Sigmoid colon (tissue), 4 donors: Measurements from ENCODE around the gene GRB2.

Experiments used
- EP300 ChIP-seq, 4 donors: sonication (generic); formaldehyde crosslinking; IDR thresholded peaks; one replicate each; pipeline ENCODE4 v1.6.1; 2017; ENCODE audit warnings: antibody characterized with exemption in 4 of 4
- POLR2A ChIP-seq, 2 donors: fragments of 450-650 bp; IDR thresholded peaks; one replicate each; pipeline ENCODE4 v1.6.1; 2016; ENCODE audit warnings: antibody characterized with exemption in 2 of 2, mild to moderate bottlenecking in 2 of 2, moderate library complexity in 2 of 2
- POLR2AphosphoS5 ChIP-seq, 4 donors: sonication (generic); formaldehyde crosslinking; IDR thresholded peaks; one replicate each; pipeline ENCODE4 v1.6.1; 2017; ENCODE audit warnings: antibody characterized with exemption in 4 of 4
- TF ChIP-seq, protein P1 (sequence below), 4 experiments: fragments of 450-650 bp in 3 of 4; fragments of 200-600 bp in 1 of 4; IDR thresholded peaks; one replicate each; pipeline ENCODE4 v1.5.1; 2016 to 2019; ENCODE audit warnings: antibody characterized with exemption in 4 of 4, mild to moderate bottlenecking in 3 of 4, moderate library complexity in 2 of 4

DNA sequence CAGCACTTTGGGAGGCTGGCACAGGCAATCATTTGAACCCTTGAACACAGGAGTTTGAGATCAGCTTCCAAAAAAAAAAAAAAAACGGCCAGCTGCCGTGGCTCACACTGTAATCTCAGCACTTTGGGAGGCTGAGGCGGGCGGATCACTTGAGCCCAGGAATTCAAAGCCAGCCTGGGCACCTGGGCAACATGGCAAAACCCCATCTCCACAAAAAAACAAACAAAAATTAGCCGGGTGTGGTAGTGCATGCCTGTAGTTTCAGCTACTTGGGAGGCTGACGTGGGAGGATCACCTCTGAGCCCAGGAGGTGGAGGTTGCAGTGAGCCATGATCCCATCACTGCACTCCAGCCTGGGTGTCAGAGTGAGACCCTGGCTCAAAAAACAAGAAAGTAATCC is 39.0 kb downstream of the GRB2 start:
- TF ChIP-seq POLR2A (IDR thresholded peaks at IDR 0.05) (no peak), EP300 (IDR thresholded peaks at IDR 0.05) (no peak), POLR2AphosphoS5 (IDR thresholded peaks at IDR 0.05) (no peak)
- TF ChIP-seq, protein P1, sequence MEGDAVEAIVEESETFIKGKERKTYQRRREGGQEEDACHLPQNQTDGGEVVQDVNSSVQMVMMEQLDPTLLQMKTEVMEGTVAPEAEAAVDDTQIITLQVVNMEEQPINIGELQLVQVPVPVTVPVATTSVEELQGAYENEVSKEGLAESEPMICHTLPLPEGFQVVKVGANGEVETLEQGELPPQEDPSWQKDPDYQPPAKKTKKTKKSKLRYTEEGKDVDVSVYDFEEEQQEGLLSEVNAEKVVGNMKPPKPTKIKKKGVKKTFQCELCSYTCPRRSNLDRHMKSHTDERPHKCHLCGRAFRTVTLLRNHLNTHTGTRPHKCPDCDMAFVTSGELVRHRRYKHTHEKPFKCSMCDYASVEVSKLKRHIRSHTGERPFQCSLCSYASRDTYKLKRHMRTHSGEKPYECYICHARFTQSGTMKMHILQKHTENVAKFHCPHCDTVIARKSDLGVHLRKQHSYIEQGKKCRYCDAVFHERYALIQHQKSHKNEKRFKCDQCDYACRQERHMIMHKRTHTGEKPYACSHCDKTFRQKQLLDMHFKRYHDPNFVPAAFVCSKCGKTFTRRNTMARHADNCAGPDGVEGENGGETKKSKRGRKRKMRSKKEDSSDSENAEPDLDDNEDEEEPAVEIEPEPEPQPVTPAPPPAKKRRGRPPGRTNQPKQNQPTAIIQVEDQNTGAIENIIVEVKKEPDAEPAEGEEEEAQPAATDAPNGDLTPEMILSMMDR (IDR thresholded peaks at IDR 0.05) = no peak
